ENCODE results near the gene ANKRD10.
"Not testable (repeated sequence)": the region's sequence is repeated elsewhere in the genome, so short reads cannot be mapped to it uniquely, and the experiment has no call there.

ANKRD10 gene

GRCh38 chr13:110915057-110915873 lies at the start of gene ANKRD10:
ANKRD10 (minus strand) TSS chr13:110915069; CDS start chr13:110914934, 135 bp downstream.
- DNase-seq: peak; percentile 97

GRCh38 chr13:110964229-110965037 lies 49.6 kb upstream of the ANKRD10 start:
- DNase-seq: no peak

- no peak for DNase-seq
These were observed 48.7 kb upstream of the ANKRD10 start for GRCh38 chr13:110963554-110963970.

GRCh38 chr13:110961959-110962358 lies 47.1 kb upstream of the ANKRD10 start:
- no peak for DNase-seq

- DNase-seq: no peak
These were observed 45.3 kb upstream of the ANKRD10 start for GRCh38 chr13:110960204-110960603.

GRCh38 chr13:110957931-110958330 lies 43.1 kb upstream of the ANKRD10 start:
- no peak for DNase-seq

- no peak for DNase-seq
These were observed 42.5 kb upstream of the ANKRD10 start for GRCh38 chr13:110957181-110957884.

GRCh38 chr13:110956216-110956615 lies 41.3 kb upstream of the ANKRD10 start:
- DNase-seq: not testable (repeated sequence)

- not testable (repeated sequence) for DNase-seq
These were observed 40.7 kb upstream of the ANKRD10 start for GRCh38 chr13:110955608-110956007.

- peak; percentile 36 for DNase-seq
These were observed 40.2 kb upstream of the ANKRD10 start for GRCh38 chr13:110955072-110955503.

GRCh38 chr13:110954533-110954920 lies 39.7 kb upstream of the ANKRD10 start:
- DNase-seq: not testable (repeated sequence)

- DNase-seq: no peak
These were observed 39.1 kb upstream of the ANKRD10 start for GRCh38 chr13:110953833-110954532.

- no peak for DNase-seq
These were observed 38.5 kb upstream of the ANKRD10 start for GRCh38 chr13:110953416-110953815.

GRCh38 chr13:110952135-110952534 lies 37.3 kb upstream of the ANKRD10 start:
- not testable (repeated sequence) for DNase-seq

GRCh38 chr13:110950819-110951570 lies 36.1 kb upstream of the ANKRD10 start:
- no peak for DNase-seq

GRCh38 chr13:110950356-110950755 lies 35.5 kb upstream of the ANKRD10 start:
- no peak for DNase-seq

GRCh38 chr13:110949628-110950027 lies 34.8 kb upstream of the ANKRD10 start:
- DNase-seq: no peak

- DNase-seq: no peak
These were observed 34.2 kb upstream of the ANKRD10 start for GRCh38 chr13:110949116-110949515.

- not testable (repeated sequence) for DNase-seq
These were observed 32.5 kb upstream of the ANKRD10 start for GRCh38 chr13:110947338-110947737.

- DNase-seq: no peak
These were observed 31.2 kb upstream of the ANKRD10 start for GRCh38 chr13:110945928-110946570.

All from retina (tissue), 1 donor.